ENCODE results near the gene IL12RB1. TPM values are rescaled to one million over a fixed set of nuclear protein-coding genes. Genes with fewer than 3 reads are reported as not detected.
A peak's percentile ranks its signal among the peaks of the same experiment; 100 is the strongest.
"Not testable (repeated sequence)": the region's sequence is repeated elsewhere in the genome, so short reads cannot be mapped to it uniquely, and the experiment has no call there.

The IL12RB1 gene
- polyA plus RNA-seq, 3 donors = 0.31 to 1.2 (median 1.00) TPM

GRCh38 chr19:18097217-18097992 lies 10.7 kb upstream of the IL12RB1 start, which contains the start of gene MAST3:
MAST3 (plus strand) TSS chr19:18097778; CDS start chr19:18097793, 15 bp downstream.
- WGBS, 3 donors = 23 to 24% (median 23%) methylated on average over 49 to 54 of the region's 54 CpGs
- H3K27ac ChIP-seq (ENCODE audit: low read depth, low read length) = no peak within 1 kb of the TSS

GRCh38 chr19:18096258-18096657 lies 9.5 kb upstream of the IL12RB1 start:
- WGBS, 3 donors = 90 to 93% (median 92%) methylated on average over 2 of the region's 2 CpGs
- H3K27ac ChIP-seq (ENCODE audit: low read depth, low read length) = no peak overlapping the region

- WGBS, 3 donors = 69 to 76% (median 75%) methylated on average over 6 of the region's 6 CpGs
These were observed 6.9 kb upstream of the IL12RB1 start for GRCh38 chr19:18093439-18094161.

DNA sequence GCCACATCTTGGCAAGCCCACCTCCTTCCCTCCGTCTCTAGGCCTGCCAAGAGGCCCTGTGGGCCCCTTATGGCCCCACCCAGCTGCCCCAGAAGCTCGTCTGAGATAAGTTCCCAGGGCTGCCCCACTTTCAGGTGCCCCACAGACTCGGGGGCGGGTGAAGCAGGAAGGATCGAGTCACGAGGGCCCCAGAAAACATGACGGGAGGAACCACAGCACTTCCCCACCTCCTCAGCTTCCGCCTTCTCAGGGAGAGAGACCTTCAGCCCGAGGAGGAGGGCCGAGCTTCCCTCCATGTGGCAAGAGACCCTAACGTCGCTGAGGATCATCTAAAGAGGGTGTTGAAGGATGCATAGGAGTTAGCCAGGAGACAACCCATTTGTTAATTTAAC lies 4.5 kb upstream of the IL12RB1 start:
- WGBS, 3 donors = 29 to 66% (median 42%) methylated on average over 12 of the region's 12 CpGs
- peak overlapping the region; percentile 35 for H3K27ac ChIP-seq (ENCODE audit: low read depth, low read length)

More at GRCh38 chr19:18093439-18094161, 6.9 kb upstream of the IL12RB1 start:
- no peak overlapping the region for H3K27ac ChIP-seq (ENCODE audit: low read depth, low read length)

- WGBS, 3 donors = 61 to 81% (median 65%) methylated on average over 12 of the region's 12 CpGs
- H3K27ac ChIP-seq (ENCODE audit: low read depth, low read length) = peak overlapping the region; percentile 35
These were observed 3.9 kb upstream of the IL12RB1 start for GRCh38 chr19:18090545-18091216.

DNA sequence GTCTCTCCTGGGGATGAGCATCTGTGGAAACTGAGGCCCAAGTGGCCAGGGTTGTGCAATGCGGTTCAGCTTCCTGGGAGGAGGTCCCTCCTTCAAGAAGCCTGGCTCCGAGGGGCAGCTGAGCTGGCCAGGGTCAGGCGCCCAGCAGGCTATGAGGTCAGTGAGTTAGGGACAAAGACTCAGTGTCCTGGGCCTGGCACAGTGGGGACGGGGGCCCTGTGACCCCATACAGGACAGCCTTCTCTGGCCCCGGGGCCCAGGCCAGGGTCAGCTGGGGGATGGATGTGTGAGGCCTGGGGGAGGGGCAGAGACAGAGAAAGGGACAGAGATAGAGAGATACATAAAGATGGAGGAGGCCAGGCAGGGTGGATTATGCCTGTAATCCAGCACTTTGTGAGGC lies 3.0 kb upstream of the IL12RB1 start:
- no peak overlapping the region for H3K27ac ChIP-seq (ENCODE audit: low read depth, low read length)
- WGBS, 3 donors = 70 to 83% (median 76%) methylated on average over 5 of the region's 5 CpGs

DNA sequence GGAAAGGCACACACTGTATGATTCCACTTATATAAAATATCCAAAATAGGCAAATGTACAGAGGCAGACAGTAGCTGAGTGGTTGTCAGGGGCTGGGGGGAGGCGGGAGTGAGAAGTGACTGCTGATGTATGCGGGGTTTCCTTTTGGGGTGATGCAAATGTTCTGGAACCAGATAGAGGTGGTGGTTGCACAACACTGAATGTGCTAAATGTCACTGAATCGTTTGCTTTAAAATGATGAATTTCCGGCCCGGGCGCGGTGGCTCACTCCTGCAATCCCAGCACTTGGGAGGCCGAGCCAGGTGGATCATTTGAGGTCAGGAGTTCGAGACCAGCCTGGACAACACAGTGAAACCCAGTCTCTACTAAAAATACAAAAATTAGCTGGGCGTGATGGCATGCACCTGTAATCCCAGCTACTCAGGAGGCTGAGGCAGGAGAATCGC lies 2.4 kb upstream of the IL12RB1 start:
- not testable (repeated sequence) for H3K27ac ChIP-seq (ENCODE audit: low read depth, low read length)
- 37 to 54% (median 41%) methylated on average over 11 of the region's 11 CpGs for WGBS, 3 donors

GRCh38 chr19:18085702-18086457 lies 854 bp downstream of the IL12RB1 start:
- 78 to 88% (median 87%) methylated on average over 8 of the region's 8 CpGs for WGBS, 3 donors
- no peak overlapping the region for H3K27ac ChIP-seq (ENCODE audit: low read depth, low read length)

DNA sequence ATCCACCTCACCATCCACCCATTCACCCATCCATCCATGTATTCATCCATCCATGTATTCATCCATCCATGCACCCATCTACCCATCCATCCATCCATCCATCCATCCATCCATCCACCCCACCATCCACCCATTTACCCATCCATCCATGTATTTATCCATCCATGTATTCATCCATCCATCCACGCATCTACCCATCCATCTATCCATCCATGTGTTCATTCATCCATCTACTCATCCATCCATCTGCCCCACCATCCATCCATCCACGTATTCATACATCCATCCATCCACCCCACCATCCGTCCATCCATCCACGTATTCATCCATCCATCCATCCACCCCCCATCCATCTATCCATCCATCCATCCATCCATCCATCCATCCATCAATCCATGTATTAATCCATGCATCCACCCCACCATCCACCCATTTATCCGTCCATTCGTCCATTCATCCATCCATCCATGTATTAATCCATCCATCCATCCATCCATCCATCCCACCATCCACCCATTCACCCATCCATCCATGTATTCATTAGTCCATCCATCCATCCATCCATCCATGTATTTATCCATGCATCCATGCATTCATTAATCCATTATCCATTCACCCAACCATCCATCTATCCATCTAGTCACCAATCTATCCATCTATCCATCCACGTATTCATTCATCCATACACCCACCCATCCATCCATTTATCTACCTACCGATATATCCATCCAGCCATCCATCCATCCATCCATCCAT lies 2.6 kb downstream of the IL12RB1 start:
- 66 to 91% (median 82%) methylated on average over 8 of the region's 8 CpGs for WGBS, 3 donors

GRCh38 chr19:18074192-18074591 lies 12.5 kb downstream of the IL12RB1 start:
- WGBS, 3 donors = 65 to 89% (median 84%) methylated on average over 9 of the region's 9 CpGs
- H3K27ac ChIP-seq (ENCODE audit: low read depth, low read length) = no peak overlapping the region

More for the DNA sequence above, 2.6 kb downstream of the IL12RB1 start:
- H3K27ac ChIP-seq (ENCODE audit: low read depth, low read length) = no peak overlapping the region

- H3K27ac ChIP-seq (ENCODE audit: low read depth, low read length) = no peak overlapping the region
- WGBS, 3 donors = 73 to 84% (median 83%) methylated on average over 4 of the region's 4 CpGs
These were observed 13.5 kb downstream of the IL12RB1 start for GRCh38 chr19:18073197-18073596.

DNA sequence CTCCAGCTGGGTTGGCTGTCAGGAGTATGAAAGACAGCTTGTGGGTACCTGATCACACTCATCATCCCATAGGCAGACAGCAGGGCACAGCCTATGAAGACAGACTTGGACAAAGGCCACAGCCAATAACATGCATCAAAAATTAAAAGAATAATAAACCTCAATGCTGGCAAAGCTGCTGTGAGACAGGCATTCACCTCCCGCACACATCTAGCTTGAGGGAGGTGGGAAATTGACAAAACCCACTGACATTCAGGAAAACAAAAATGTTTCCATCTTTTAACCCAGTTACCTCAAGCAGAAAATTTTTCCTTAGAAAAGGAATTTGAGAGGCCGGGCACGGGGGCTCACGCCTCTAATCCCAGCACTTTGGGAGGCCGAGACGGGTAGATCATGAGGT lies 14.4 kb downstream of the IL12RB1 start:
- WGBS, 3 donors = 86 to 96% (median 93%) methylated on average over 6 of the region's 6 CpGs
- no peak overlapping the region for H3K27ac ChIP-seq (ENCODE audit: low read depth, low read length)

GRCh38 chr19:18070181-18070580 lies 16.6 kb downstream of the IL12RB1 start:
- H3K27ac ChIP-seq (ENCODE audit: low read depth, low read length) = no peak overlapping the region
- 64 to 73% (median 64%) methylated on average over 11 of the region's 11 CpGs for WGBS, 3 donors

DNA sequence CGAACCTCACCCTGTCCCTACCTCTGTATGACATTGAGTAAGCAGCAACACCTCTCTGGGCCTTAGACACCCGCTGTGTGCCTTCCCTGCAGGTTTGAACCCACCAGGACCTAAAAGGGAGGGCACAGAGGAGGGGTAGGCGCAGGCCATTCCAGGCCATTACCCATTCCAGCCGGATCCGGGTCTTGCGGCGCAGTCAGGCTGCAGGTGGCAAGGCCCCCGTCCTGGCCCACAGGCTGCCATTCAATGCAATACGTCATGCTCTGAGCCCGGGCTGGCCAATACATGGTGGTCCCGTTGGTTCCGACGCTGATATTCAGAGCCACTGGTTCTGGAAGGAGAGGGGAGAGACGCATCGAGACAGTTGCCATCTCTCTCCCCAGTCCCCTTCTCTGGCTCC lies 17.4 kb downstream of the IL12RB1 start:
- 80 to 86% (median 81%) methylated on average over 15 of the region's 15 CpGs for WGBS, 3 donors
- no peak overlapping the region for H3K27ac ChIP-seq (ENCODE audit: low read depth, low read length)

DNA sequence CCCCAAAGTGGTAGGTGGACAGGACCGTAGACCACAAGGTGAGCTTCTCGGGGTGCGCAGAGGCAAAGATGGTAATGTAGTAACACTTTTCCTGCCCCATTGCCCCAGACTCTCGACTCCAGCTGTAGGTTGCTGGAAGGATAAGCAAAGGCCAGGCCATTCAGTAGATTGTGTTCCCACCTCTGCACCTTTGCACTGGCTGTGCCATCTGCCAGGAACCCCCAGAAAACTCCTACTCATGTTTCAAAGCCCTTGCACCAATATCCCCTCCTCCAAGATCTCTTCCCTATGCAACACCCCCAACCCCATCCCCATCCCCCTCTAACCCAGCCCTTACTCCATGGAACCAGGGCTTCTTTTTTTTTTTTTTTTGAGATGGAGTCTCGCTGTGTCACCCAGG lies 18.3 kb downstream of the IL12RB1 start:
- 86 to 96% (median 91%) methylated on average over 5 of the region's 5 CpGs for WGBS, 3 donors
- H3K27ac ChIP-seq (ENCODE audit: low read depth, low read length) = no peak overlapping the region

DNA sequence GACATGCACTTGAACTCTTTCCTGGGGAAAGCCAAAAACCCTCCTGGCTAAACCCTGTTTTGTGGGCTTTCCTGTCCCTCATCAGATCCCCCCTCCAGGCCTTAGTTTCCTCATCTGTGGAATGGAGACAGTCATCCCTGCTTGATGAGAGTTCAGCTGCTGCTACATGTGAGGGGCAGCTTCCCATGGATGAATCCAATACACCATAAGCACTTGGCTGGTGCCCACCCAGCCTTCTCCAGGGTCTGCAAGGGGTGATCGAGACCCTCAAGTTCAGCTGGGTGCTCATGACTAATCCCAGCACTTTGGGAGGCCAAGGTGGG lies 21.6 kb downstream of the IL12RB1 start:
- 78 to 94% (median 89%) methylated on average over 1 of the region's 1 CpG for WGBS, 3 donors

DNA sequence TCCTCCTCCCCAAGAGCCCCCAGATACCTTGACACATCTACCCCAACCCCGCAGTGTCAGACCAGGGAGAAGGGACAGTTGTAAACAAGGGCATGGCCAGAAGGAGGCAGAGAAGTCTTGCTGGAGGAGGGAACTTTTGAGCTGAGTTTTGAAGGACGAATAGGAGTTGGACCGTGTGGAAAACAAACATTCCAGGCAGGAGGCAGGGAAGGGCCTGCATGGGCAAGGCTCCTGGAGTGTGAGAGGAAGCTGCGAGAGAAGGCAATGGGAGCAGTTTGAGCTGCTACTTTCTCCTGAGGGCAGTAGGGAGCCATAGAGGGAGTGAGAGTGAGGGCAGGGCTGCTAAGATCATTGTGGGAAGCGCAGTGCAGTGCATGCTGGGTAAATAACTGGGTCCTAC lies 23.3 kb downstream of the IL12RB1 start:
- WGBS, 3 donors = 72 to 86% (median 75%) methylated on average over 5 of the region's 5 CpGs
- no peak overlapping the region for H3K27ac ChIP-seq (ENCODE audit: low read depth, low read length)

More for the DNA sequence above, 21.6 kb downstream of the IL12RB1 start:
- no peak overlapping the region for H3K27ac ChIP-seq (ENCODE audit: low read depth, low read length)

DNA sequence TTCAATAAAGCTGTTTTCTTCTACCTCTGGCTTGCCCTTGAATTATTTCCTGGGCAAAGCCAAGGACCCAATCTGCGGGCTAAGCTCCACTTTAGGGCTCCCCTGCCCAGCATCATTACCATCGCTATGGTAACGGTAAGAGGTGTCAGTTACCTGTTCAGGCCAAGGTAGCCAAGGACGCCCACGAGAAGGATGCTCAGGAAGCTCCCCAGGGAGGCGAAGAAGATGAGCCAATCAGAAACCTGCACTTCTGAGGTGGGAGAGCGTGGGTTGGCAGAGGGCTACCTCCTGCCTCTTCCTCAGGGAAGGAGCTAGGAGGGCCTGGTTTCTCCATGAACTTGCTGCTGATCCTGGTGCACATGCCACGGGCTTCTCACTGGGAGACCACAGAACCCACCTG lies 24.7 kb downstream of the IL12RB1 start:
- 49 to 72% (median 67%) methylated on average over 8 of the region's 8 CpGs for WGBS, 3 donors
- no peak overlapping the region for H3K27ac ChIP-seq (ENCODE audit: low read depth, low read length)

All from adipose tissue (tissue), 3 donors.